Psoas muscle (tissue), 8 donors: ENCODE measurements around the gene PCOLCE2. TPM values are rescaled to one million over a fixed set of nuclear protein-coding genes. Genes with fewer than 3 reads are reported as not detected.

Experiments
- ATAC-seq, 4 donors: fragments of 200-7000 bp; cut with Tn5 transposase; one replicate each; pipeline ENCODE4 v1.9.1; 2020; ENCODE audit warnings: moderate library complexity in 3 of 4, mild to moderate bottlenecking in 2 of 4
- DNase-seq, 2 donors: peaks; one replicate each; pipeline ENCODE4 v3.0.0-alpha.2; 2020
- H3K27ac ChIP-seq: fragments of 200-600 bp; one replicate; pipeline ENCODE4 v1.8.0; 2022
- H3K27me3 ChIP-seq, 3 donors: fragments of 200-600 bp in 1 of 3; one replicate each; pipeline versions ENCODE4 v1.6.1 to v1.8.0; 2013 to 2022; ENCODE audit warnings: low read length in 2 of 3, mild to moderate bottlenecking in 2 of 3, moderate library complexity in 1 of 3; ENCODE audit not compliant: insufficient read depth in 3 of 3
- H3K36me3 ChIP-seq, 2 donors: fragments of 200-600 bp in 1 of 2; one replicate each; pipeline versions ENCODE4 v1.6.1 to v1.8.0; 2013 to 2022; ENCODE audit warnings: low read depth in 1 of 2, mild to moderate bottlenecking in 1 of 2, moderate library complexity in 1 of 2; ENCODE audit not compliant: insufficient read depth in 1 of 2
- H3K4me1 ChIP-seq: fragments of 200-600 bp; one replicate; pipeline ENCODE4 v1.8.0; 2022
- H3K4me3 ChIP-seq: fragments of 200-600 bp; one replicate; pipeline ENCODE4 v1.8.0; 2022; ENCODE audit warnings: mild to moderate bottlenecking
- H3K9me3 ChIP-seq: fragments of 200-600 bp; one replicate; pipeline ENCODE4 v1.8.0; 2022
- CTCF ChIP-seq: fragments of 200-600 bp; IDR thresholded peaks from one replicate; pipeline ENCODE4 v1.8.0; 2022; ENCODE audit warnings: antibody characterized with exemption
- WGBS, 3 donors: extraction: QIAGEN DNeasy Blood & Tissue Kit; methylation state at CpG; one replicate each; pipeline versions ENCODE4 v1.1.6 to v1.1.7; 2013; 5-methylcytosine and 5-hydroxymethylcytosine counted together
- intact Hi-C, 2 donors: fragments of 100-400 bp; cut with DNase I; formaldehyde crosslinking; loops; one replicate each; pipeline versions ENCODE4 v1.11.0 to v1.14.2; 2022
- polyA plus RNA-seq, 3 donors: library from polyadenylated mRNA; stranded (reverse); fragments of 200-250 nt; gene quantifications; one replicate each; pipeline ENCODE4 v1.2.3, GENCODE V29; 2013
- total RNA-seq, 4 donors: library from RNA; stranded (reverse); fragmentation: NEBNext Ultra II Directional in 2 of 4; extraction: Animal tissue kit (Norgen Biotek cat#: 25700) in 2 of 4; gene quantifications; one replicate each; pipeline versions ENCODE4 v1.2.1 to v1.2.4, GENCODE V29; 2021 to 2023
- donor health status: healthy with polysubstance abuse.
- donor health status: DM: no; HTN: no; CAD: no; lungs with moderate emphysema.
- donor health status: Bipolar disorder and iron deficiency.
- donor health status: healthy.
- donor health status: DM: yes; HTN: yes; CAD: no.
- donor health status: DM: no; HTN: no; CAD: no.
- donor health status: DM: no; HTN: no; CAD: no.
- donor health status: DM: yes; HTN: yes; CAD: no.

The PCOLCE2 gene
- total and polyA plus RNA-seq, 7 donors, result 1.4 to 8.9 (median 3.6) TPM

- Histone ChIP-seq H3K4me3 (no peak overlapping the region), H3K9me3 (no peaks in the 10 kb centered on the region), H3K27me3 (peaks cover 0 to 3% (median 0%) of the 10 kb centered on the region in 3 donors), H3K27ac (no peak overlapping the region), H3K36me3 (no peaks in the 10 kb centered on the region), H3K4me1 (no peaks in the 10 kb centered on the region)
- no peak for ATAC-seq
- no peak for DNase-seq
- intact Hi-C loops, result no loop called here
- no peak for TF ChIP-seq CTCF
- WGBS, 3 donors, result 86 to 89% (median 88%) methylated on average over 1 of the region's 1 CpG
Measured at GRCh38 chr3:142913432-142913831, 24.5 kb upstream of the PCOLCE2 start.

- Histone ChIP-seq H3K4me3 (no peak overlapping the region), H3K9me3 (no peaks in the 10 kb centered on the region), H3K4me1 (no peaks in the 10 kb centered on the region), H3K36me3 (no peaks in the 10 kb centered on the region), H3K27me3 (no peaks in the 10 kb centered on the region), H3K27ac (no peak overlapping the region)
- DNase-seq, result no peak
- ATAC-seq, result no peak
- 24 to 48% (median 32%) methylated on average over 6 of the region's 6 CpGs for WGBS, 3 donors
- intact Hi-C loops, result no loop called here
- no peak for TF ChIP-seq CTCF
Measured at GRCh38 chr3:142912402-142913172, 23.7 kb upstream of the PCOLCE2 start.

GRCh38 chr3:142910280-142910679 is 21.4 kb upstream of the PCOLCE2 start:
- H3K27me3 ChIP-seq, result no peaks in the 10 kb centered on the region
- no peak overlapping the region for H3K27ac ChIP-seq
- ATAC-seq (no peak), DNase-seq (no peak)
- intact Hi-C loops, result no loop called here
- WGBS, 3 donors, result 36 to 45% (median 40%) methylated on average over 2 of the region's 2 CpGs
- H3K9me3 ChIP-seq, result no peaks in the 10 kb centered on the region
- no peaks in the 10 kb centered on the region for H3K4me1 ChIP-seq
- H3K36me3 ChIP-seq, result no peaks in the 10 kb centered on the region
- no peak overlapping the region for H3K4me3 ChIP-seq
- no peak for TF ChIP-seq CTCF

DNA sequence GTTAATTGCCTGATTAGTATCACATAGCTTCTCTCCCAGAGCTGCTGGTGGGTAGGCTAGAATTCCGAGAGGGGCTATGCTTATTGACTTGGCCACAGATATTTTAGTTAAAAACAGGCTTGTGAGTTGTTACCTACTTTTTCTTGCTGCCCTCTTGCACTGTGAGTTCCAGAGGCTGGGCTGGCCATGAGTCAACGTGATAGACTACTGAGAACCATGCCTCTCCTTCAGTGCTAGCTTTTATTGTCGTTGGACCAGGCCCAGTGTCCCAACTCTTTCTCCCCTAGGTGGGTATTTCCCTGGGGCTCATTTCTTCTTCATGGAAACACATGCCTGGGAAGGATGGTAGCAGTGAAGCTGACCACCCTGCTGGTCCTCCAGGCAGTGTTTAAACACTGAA is 20.4 kb upstream of the PCOLCE2 start:
- Histone ChIP-seq H3K4me3 (no peak overlapping the region), H3K4me1 (no peaks in the 10 kb centered on the region), H3K27ac (no peak overlapping the region), H3K36me3 (no peaks in the 10 kb centered on the region), H3K9me3 (no peaks in the 10 kb centered on the region), H3K27me3 (no peaks in the 10 kb centered on the region)
- no peak for DNase-seq
- intact Hi-C loops, result no loop called here
- no peak for TF ChIP-seq CTCF
- WGBS, 3 donors, result 71 to 88% (median 81%) methylated on average over 3 of the region's 3 CpGs
- ATAC-seq, result no peak

GRCh38 chr3:142907996-142908395 is 19.1 kb upstream of the PCOLCE2 start:
- ATAC-seq (no peak), DNase-seq (no peak)
- no peak overlapping the region for H3K27ac ChIP-seq
- H3K27me3 ChIP-seq, result no peaks in the 10 kb centered on the region
- H3K9me3 ChIP-seq, result no peaks in the 10 kb centered on the region
- no peaks in the 10 kb centered on the region for H3K4me1 ChIP-seq
- H3K36me3 ChIP-seq, result no peaks in the 10 kb centered on the region
- intact Hi-C loops, result no loop called here
- WGBS, 3 donors, result 46 to 61% (median 53%) methylated on average over 1 of the region's 1 CpG
- no peak overlapping the region for H3K4me3 ChIP-seq
- no peak for TF ChIP-seq CTCF
